SK-N-SH (cell line): ENCODE results near the gene CLIC2.

Source experiments
- CTCF ChIP-seq: fragments of 200-600 bp; sonication (generic); IDR thresholded peaks from 2 replicates; pipeline ENCODE4 v1.6.1; 2017; ENCODE audit warnings: antibody characterized with exemption, mild to moderate bottlenecking, moderate library complexity
- EZH2phosphoT487 ChIP-seq: fragments of 200-600 bp; sonication (generic); IDR thresholded peaks from 2 replicates; pipeline ENCODE4 v1.6.1; 2017; ENCODE audit warnings: low read depth, mixed run types, mild to moderate bottlenecking, antibody characterized with exemption, moderate library complexity, borderline replicate concordance
- FOXM1 ChIP-seq: IDR thresholded peaks from 2 replicates; pipeline ENCODE4 v1.4.0; 2012; ENCODE audit warnings: low read depth, mild to moderate bottlenecking
- GABPA ChIP-seq: IDR thresholded peaks from 2 replicates; pipeline ENCODE4 v1.4.0; 2012; ENCODE audit warnings: low read depth, mild to moderate bottlenecking
- GATA2 ChIP-seq: sonication (generic); formaldehyde crosslinking; IDR thresholded peaks from 2 replicates; pipeline ENCODE4 v1.5.0; 2020; ENCODE audit warnings: mild to moderate bottlenecking, missing genetic modification reagents
- MAX ChIP-seq: IDR thresholded peaks from 2 replicates; pipeline ENCODE4 v1.4.0; 2012; ENCODE audit warnings: low read depth
- NFIC ChIP-seq: IDR thresholded peaks from 2 replicates; pipeline ENCODE4 v1.4.0; 2012; ENCODE audit warnings: borderline replicate concordance
- PBX3 ChIP-seq: IDR thresholded peaks from 2 replicates; pipeline ENCODE4; 2012
- POLR2AphosphoS5 ChIP-seq: IDR thresholded peaks from 2 replicates; pipeline ENCODE4 v1.6.1; 2012; ENCODE audit warnings: low read depth, low read length
- RAD21 ChIP-seq: IDR thresholded peaks from 2 replicates; pipeline ENCODE4 v1.6.1; 2012; ENCODE audit warnings: mild to moderate bottlenecking, low read length
- REST ChIP-seq: IDR thresholded peaks from 2 replicates; pipeline ENCODE4 v1.6.1; 2012; ENCODE audit warnings: mild to moderate bottlenecking, low read depth, low read length, moderate library complexity
- TAF1 ChIP-seq: IDR thresholded peaks from 2 replicates; pipeline ENCODE4 v1.6.1; 2012; ENCODE audit warnings: low read depth, mild to moderate bottlenecking, low read length, moderate library complexity, borderline replicate concordance
- USF1 ChIP-seq: IDR thresholded peaks from 2 replicates; pipeline ENCODE4 v1.4.0; 2012; ENCODE audit warnings: low read depth, borderline replicate concordance
- USF2 ChIP-seq: fragments of 150-350 bp; IDR thresholded peaks from 2 replicates; pipeline ENCODE4 v1.6.1; 2017; ENCODE audit warnings: antibody characterized with exemption, low read length, low read depth, borderline replicate concordance

DNA sequence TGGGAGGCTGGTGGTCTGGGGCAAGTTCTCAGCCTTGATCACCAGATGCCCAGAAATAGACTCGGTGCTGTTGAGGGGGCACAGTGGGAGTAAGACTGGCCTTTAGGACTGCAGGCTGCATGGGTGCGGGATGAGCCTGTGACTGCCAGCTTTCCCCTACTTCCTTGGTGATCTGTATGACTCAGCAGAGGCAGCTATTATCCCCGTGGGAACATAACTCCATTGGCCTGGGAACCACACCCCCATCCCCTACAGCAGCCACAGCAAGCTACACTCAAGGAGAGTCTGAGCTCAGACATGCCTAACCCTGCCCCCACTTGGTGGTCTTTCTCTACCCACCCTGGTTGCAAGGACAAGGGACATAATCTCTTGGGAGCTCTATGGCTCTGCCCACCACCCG, 20.6 kb downstream of the CLIC2 start:
- TF ChIP-seq CTCF (no peak), FOXM1 (no peak), USF1 (no peak), TAF1 (no peak), GATA2 (no peak), POLR2AphosphoS5 (no peak), NFIC (no peak), EZH2phosphoT487 (no peak), GABPA (no peak), REST (no peak), PBX3 (no peak), RAD21 (no peak), USF2 (no peak), MAX (no peak)
